ENCODE results near the gene MEF2C. TPM values are rescaled to one million over a fixed set of nuclear protein-coding genes. Genes with fewer than 3 reads are reported as not detected.

MEF2C gene
- total RNA-seq, 1 experiment from 2014 or later = 13.0 TPM

GRCh38 chr5:88688984-88689667 lies 193.9 kb downstream of the MEF2C start (continued):
- TF ChIP-seq, protein P1, sequence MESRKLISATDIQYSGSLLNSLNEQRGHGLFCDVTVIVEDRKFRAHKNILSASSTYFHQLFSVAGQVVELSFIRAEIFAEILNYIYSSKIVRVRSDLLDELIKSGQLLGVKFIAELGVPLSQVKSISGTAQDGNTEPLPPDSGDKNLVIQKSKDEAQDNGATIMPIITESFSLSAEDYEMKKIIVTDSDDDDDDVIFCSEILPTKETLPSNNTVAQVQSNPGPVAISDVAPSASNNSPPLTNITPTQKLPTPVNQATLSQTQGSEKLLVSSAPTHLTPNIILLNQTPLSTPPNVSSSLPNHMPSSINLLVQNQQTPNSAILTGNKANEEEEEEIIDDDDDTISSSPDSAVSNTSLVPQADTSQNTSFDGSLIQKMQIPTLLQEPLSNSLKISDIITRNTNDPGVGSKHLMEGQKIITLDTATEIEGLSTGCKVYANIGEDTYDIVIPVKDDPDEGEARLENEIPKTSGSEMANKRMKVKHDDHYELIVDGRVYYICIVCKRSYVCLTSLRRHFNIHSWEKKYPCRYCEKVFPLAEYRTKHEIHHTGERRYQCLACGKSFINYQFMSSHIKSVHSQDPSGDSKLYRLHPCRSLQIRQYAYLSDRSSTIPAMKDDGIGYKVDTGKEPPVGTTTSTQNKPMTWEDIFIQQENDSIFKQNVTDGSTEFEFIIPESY (IDR thresholded peaks at IDR 0.05; ENCODE audit: extremely low read depth, insufficient replicate concordance, low read length) = no peak
- TF ChIP-seq CBX3 (IDR thresholded peaks at IDR 0.05; ENCODE audit: low read depth) = no peak
- no peak for TF ChIP-seq RAD21 (IDR thresholded peaks at IDR 0.05; ENCODE audit: low read depth)
- no peak for TF ChIP-seq FOSL1 (IDR thresholded peaks at IDR 0.05; ENCODE audit: low read depth)

- intact Hi-C loops (cut with micrococcal nuclease) = loop anchor here (10.0 kb wide), 1 partner anchor 804 kb away; no protein-coding TSS in a partner anchor
- Histone ChIP-seq H3K79me2 (ENCODE audit: insufficient read depth, low read length) (no peaks in the 10 kb centered on the region), H3K4me1 (ENCODE audit: control insufficient read depth in 1 of 2, insufficient read depth in 2 of 2, low read length in 2 of 2) (peaks cover 0 to 10% of the 10 kb centered on the region in 2 experiments; a peak in 2 of 4 replicates), H4K20me1 (ENCODE audit: insufficient read depth) (no peaks in the 10 kb centered on the region), H3K9me3 (ENCODE audit: control insufficient read depth in 1 of 2, insufficient read depth in 1 of 2, low read depth in 1 of 2, low read length in 2 of 2) (no peaks in the 10 kb centered on the region), H3K9ac (ENCODE audit: low read length) (no peak overlapping the region), H3K27ac (ENCODE audit: low read depth, low read length) (no peak overlapping the region), H3K9me2 (ENCODE audit: insufficient read depth) (no peaks in the 10 kb centered on the region), H3K4me2 (ENCODE audit: low read length) (no peak overlapping the region), H3K27me3 (ENCODE audit: insufficient read depth, low read length) (no peaks in the 10 kb centered on the region), H2AFZ (ENCODE audit: low read depth, low read length, poor library complexity, severe bottlenecking) (no peak overlapping the region), H3K36me3 (ENCODE audit: control insufficient read depth in 1 of 2, insufficient read depth in 2 of 2, low read length in 2 of 2) (no peaks in the 10 kb centered on the region), H3K4me3 (replicated peaks in 1 of 2; ENCODE audit: low read depth in 1 of 2, low read length in 2 of 2) (no peak overlapping the region)
- ATAC-seq = no peak
- DNase-seq (ENCODE audit: low read depth, low spot score) = no peak
- no TSS peak for BruUV-seq (replicated peaks)
- TF ChIP-seq RAD21 (IDR thresholded peaks at IDR 0.05; ENCODE audit: low read depth) (no peak), FOSL1 (IDR thresholded peaks at IDR 0.05; ENCODE audit: low read depth) (no peak), EGR1 (IDR thresholded peaks at IDR 0.05; ENCODE audit: low read depth) (no peak), ZNF274 (IDR thresholded peaks at IDR 0.05; ENCODE audit: low read depth, low read length) (no peak), SIN3A (IDR thresholded peaks at IDR 0.05; ENCODE audit: low read depth) (no peak), EZH2 (IDR thresholded peaks at IDR 0.05) (no peak), POLR2A (IDR thresholded peaks at IDR 0.05; ENCODE audit: borderline replicate concordance, extremely low read depth, insufficient read depth, insufficient read length) (no peak), CEBPB (IDR thresholded peaks at IDR 0.05; ENCODE audit: low read depth) (no peak), JUND (IDR thresholded peaks at IDR 0.05) (no peak), YY1 (IDR thresholded peaks at IDR 0.05; ENCODE audit: extremely low read depth, insufficient replicate concordance, low read depth, low read length) (no peak), POLR2AphosphoS5 (IDR thresholded peaks at IDR 0.05; ENCODE audit: low read depth, low read length) (no peak), CBX3 (IDR thresholded peaks at IDR 0.05; ENCODE audit: low read depth) (no peak)
- TF ChIP-seq, protein P2, sequence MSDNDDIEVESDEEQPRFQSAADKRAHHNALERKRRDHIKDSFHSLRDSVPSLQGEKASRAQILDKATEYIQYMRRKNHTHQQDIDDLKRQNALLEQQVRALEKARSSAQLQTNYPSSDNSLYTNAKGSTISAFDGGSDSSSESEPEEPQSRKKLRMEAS (IDR thresholded peaks at IDR 0.05) = no peak
- TF ChIP-seq, protein P3, sequence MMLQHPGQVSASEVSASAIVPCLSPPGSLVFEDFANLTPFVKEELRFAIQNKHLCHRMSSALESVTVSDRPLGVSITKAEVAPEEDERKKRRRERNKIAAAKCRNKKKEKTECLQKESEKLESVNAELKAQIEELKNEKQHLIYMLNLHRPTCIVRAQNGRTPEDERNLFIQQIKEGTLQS (IDR thresholded peaks at IDR 0.05) = no peak
- TF ChIP-seq, protein P1 (IDR thresholded peaks at IDR 0.05; ENCODE audit: extremely low read depth, insufficient replicate concordance, low read length) = no peak
- POLR2A ChIA-PET = no interaction called here
- CTCF ChIA-PET = interaction anchor here (1.6 kb wide), 1 partner anchor 907 kb away, joined by 3 read pairs; no protein-coding TSS in a partner anchor
- RAD21 ChIA-PET (ENCODE audit: low non-redundant PET in 1 of 2, low total read pairs in 2 of 2, uncharacterized antibody in 2 of 2, unreplicated experiment in 2 of 2) = no interaction called here
Measured at GRCh38 chr5:88688156-88688983, 194.6 kb downstream of the MEF2C start.
